CD4-positive, alpha-beta T cell (primary cell): ENCODE results near the gene RBBP6. TPM values are rescaled to one million over a fixed set of nuclear protein-coding genes. Genes with fewer than 3 reads are reported as not detected.

ENCODE experiments used
- ATAC-seq: fragments of 200-7000 bp; cut with Tn5 transposase; one replicate; pipeline ENCODE4 v1.10.0; 2022; ENCODE audit warnings: mild to moderate bottlenecking; ENCODE audit not compliant: poor library complexity
- CTCF ChIA-PET: fragments of 350-600 bp; sonication (Branson Sonifier 250); formaldehyde crosslinking; loops from one replicate; lab custom pipeline; 2021; ENCODE audit warnings: antibody characterized with exemption, inconsistent platforms; lab: Charles Lee
- POLR2A ChIA-PET: fragments of 350-600 bp; sonication (Branson Sonifier 250); formaldehyde crosslinking; loops from one replicate; lab custom pipeline; 2021; ENCODE audit warnings: antibody characterized with exemption, inconsistent platforms; lab: Charles Lee
- DNase-seq, 14 experiments: peaks; one replicate each; pipeline ENCODE4 v3.0.0-alpha.2; 2013 to 2020; ENCODE audit warnings: mixed read lengths in 2 of 14
- H3K27ac ChIP-seq, 2 donors: one replicate each; pipeline versions ENCODE4 v1.5.1 to v1.7.0; 2013; ENCODE audit warnings: low read length in 2 of 2, low read depth in 1 of 2, mild to moderate bottlenecking in 1 of 2
- H3K27me3 ChIP-seq, 2 experiments: 1 replicate in 1 of 2; 2 replicates in 1 of 2; pipeline versions ENCODE4 v1.6.1 to v1.7.0; 2013; ENCODE audit warnings: low read length in 2 of 2, control low read depth in 1 of 2, mild to moderate bottlenecking in 1 of 2, moderate library complexity in 1 of 2; ENCODE audit not compliant: insufficient read depth in 2 of 2, control insufficient read depth in 1 of 2
- H3K36me3 ChIP-seq: one replicate; pipeline ENCODE4 v1.6.1; 2013; ENCODE audit warnings: low read length, control low read depth; ENCODE audit not compliant: insufficient read depth
- H3K4me1 ChIP-seq: one replicate; pipeline ENCODE4 v1.6.1; 2013; ENCODE audit warnings: low read length, control low read depth; ENCODE audit not compliant: insufficient read depth
- H3K4me3 ChIP-seq: one replicate; pipeline ENCODE4 v1.5.1; 2013; ENCODE audit warnings: mild to moderate bottlenecking, low read length, moderate library complexity
- H3K9me3 ChIP-seq, 2 experiments: 1 replicate in 1 of 2; 2 replicates in 1 of 2; pipeline versions ENCODE4 v1.6.1 to v1.7.0; 2013; ENCODE audit warnings: low read length in 2 of 2, mild to moderate bottlenecking in 2 of 2, control low read depth in 1 of 2, moderate library complexity in 1 of 2; ENCODE audit not compliant: control insufficient read depth in 1 of 2, insufficient read depth in 1 of 2
- H3K27ac Mint-ChIP-seq: one replicate; pipeline ENCODE4 v1.8.0; 2020; ENCODE audit warnings: mixed read lengths
- H3K27me3 Mint-ChIP-seq: one replicate; pipeline ENCODE4 v1.8.0; 2021; ENCODE audit warnings: mixed read lengths
- H3K36me3 Mint-ChIP-seq: one replicate; pipeline ENCODE4 v1.8.0; 2021; ENCODE audit warnings: low read depth, mixed read lengths
- H3K4me1 Mint-ChIP-seq: one replicate; pipeline ENCODE4 v1.8.0; 2021; ENCODE audit warnings: low read depth, mixed read lengths
- H3K4me3 Mint-ChIP-seq: one replicate; pipeline ENCODE4 v1.8.0; 2020; ENCODE audit warnings: mild to moderate bottlenecking, mixed read lengths
- H3K9me3 Mint-ChIP-seq: one replicate; pipeline ENCODE4 v1.8.0; 2020; ENCODE audit warnings: mixed read lengths
- CTCF ChIP-seq: fragments of 200-600 bp; IDR thresholded peaks from one replicate; pipeline ENCODE4 v1.8.0; 2022; ENCODE audit warnings: antibody characterized with exemption, mild to moderate bottlenecking
- intact Hi-C, 2 experiments: fragments of 100-400 bp; cut with DNase I in 1 of 2; cut with micrococcal nuclease in 1 of 2; formaldehyde crosslinking; loops; one replicate each; pipeline versions ENCODE4 v1.15.1 to v1.9.0; 2023 to 2025; cut with DNase I, micrococcal nuclease
- total RNA-seq, 174 experiments: library from RNA in 2 of 174; stranded (reverse) in 2 of 174; gene quantifications; one replicate each; pipeline ENCODE4 v1.2.3 and lab custom pipeline; 2021 to 2026

The RBBP6 gene
- total RNA-seq, 2 experiments from 2014 or later, result 178 TPM

- ChIA-PET POLR2A (no interaction called here), CTCF (no interaction called here)
- H3K36me3 ChIP-seq, result no peaks in the 10 kb centered on the region
- H3K27ac Mint-ChIP-seq, result no peak overlapping the region
- H3K36me3 Mint-ChIP-seq, result no peaks in the 10 kb centered on the region
- no peaks in the 10 kb centered on the region for H3K9me3 ChIP-seq
- no peak for ATAC-seq
- peaks cover 10% of the 10 kb centered on the region for H3K27me3 Mint-ChIP-seq
- no peak for TF ChIP-seq CTCF
- no peaks in the 10 kb centered on the region for H3K9me3 Mint-ChIP-seq
- no peak overlapping the region for H3K4me3 Mint-ChIP-seq
- DNase-seq, result no peak
- H3K4me1 Mint-ChIP-seq, result no peaks in the 10 kb centered on the region
- peaks cover 0 to 6% of the 10 kb centered on the region in 2 experiments for H3K27me3 ChIP-seq
- no peak overlapping the region for H3K27ac ChIP-seq
- no peaks in the 10 kb centered on the region for H3K4me1 ChIP-seq
- intact Hi-C loops, result no loop called here
- no peak overlapping the region for H3K4me3 ChIP-seq
Measured at GRCh38 chr16:24508614-24509013, 30.8 kb upstream of the RBBP6 start.

DNA sequence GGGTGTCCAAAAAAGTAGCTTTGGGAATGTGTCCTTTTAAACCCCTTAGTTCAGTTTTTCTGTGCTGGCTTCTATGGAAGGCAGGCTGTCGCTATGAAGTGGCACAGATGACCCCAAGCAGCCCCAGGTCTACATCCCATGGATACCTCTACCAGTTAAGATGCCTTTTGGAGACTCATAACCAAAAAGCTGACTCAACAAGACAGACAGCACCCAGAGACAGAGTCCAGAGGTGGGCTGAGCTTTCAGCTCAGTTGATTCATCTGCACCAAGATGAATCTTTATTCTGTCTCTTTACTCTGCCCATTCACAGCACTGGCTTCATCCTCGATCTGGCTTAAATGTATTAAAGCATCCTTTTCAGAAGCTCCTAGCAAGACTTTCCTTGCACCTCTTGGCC is 29.8 kb upstream of the RBBP6 start:
- CTCF ChIA-PET, result no interaction called here

DNA sequence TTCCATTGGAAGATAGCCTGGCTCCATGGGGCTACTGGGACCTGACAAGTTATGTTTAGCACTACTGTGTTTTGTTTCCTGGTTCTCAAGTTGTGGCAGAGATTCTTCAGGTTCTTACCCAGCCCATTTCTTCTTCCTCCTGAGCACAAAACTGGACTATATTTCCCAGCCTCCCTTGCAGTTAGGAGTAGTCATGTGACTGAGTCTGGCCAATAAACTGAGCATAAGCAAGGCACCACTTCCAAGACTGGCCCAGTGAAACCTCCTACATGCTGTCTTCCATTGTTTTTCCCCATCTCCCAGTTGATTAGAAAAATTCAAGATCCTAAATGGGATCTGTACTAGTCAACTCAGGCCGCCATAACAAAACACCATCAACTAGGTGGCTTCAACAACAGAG is 28.2 kb upstream of the RBBP6 start:
- H3K27me3 ChIP-seq, result no peaks in the 10 kb centered on the region
- Mint-ChIP-seq H3K9me3 (no peaks in the 10 kb centered on the region), H3K4me1 (no peaks in the 10 kb centered on the region), H3K27me3 (peaks cover 4% of the 10 kb centered on the region), H3K27ac (no peak overlapping the region), H3K36me3 (no peaks in the 10 kb centered on the region), H3K4me3 (no peak overlapping the region)
- no peaks in the 10 kb centered on the region for H3K4me1 ChIP-seq
- no peaks in the 10 kb centered on the region for H3K36me3 ChIP-seq
- ATAC-seq, result no peak
- ChIA-PET CTCF (no interaction called here), POLR2A (no interaction called here)
- H3K4me3 ChIP-seq, result no peak overlapping the region
- H3K9me3 ChIP-seq, result no peaks in the 10 kb centered on the region
- TF ChIP-seq CTCF, result no peak
- no peak overlapping the region for H3K27ac ChIP-seq
- no peak for DNase-seq
- intact Hi-C loops, result loop anchor here in 1 of 2 experiments (10.0 kb wide), 1 partner anchor 414 kb away; no protein-coding TSS in a partner anchor

More for the DNA sequence above, 29.8 kb upstream of the RBBP6 start:
- no peak overlapping the region for H3K4me3 ChIP-seq
- H3K27ac Mint-ChIP-seq, result no peak overlapping the region
- H3K9me3 Mint-ChIP-seq, result no peaks in the 10 kb centered on the region
- no peak overlapping the region for H3K27ac ChIP-seq
- ATAC-seq (no peak), DNase-seq (no peak)
- H3K9me3 ChIP-seq, result no peaks in the 10 kb centered on the region
- POLR2A ChIA-PET, result no interaction called here
- no peaks in the 10 kb centered on the region for H3K4me1 ChIP-seq
- H3K4me1 Mint-ChIP-seq, result no peaks in the 10 kb centered on the region
- H3K36me3 Mint-ChIP-seq, result no peaks in the 10 kb centered on the region
- TF ChIP-seq CTCF, result no peak
- peaks cover 0 to 6% of the 10 kb centered on the region in 2 experiments for H3K27me3 ChIP-seq
- H3K36me3 ChIP-seq, result no peaks in the 10 kb centered on the region
- peaks cover 10% of the 10 kb centered on the region for H3K27me3 Mint-ChIP-seq
- intact Hi-C loops, result no loop called here
- no peak overlapping the region for H3K4me3 Mint-ChIP-seq
